ENCODE data around the gene FFAR1. TPM values are rescaled to one million over a fixed set of nuclear protein-coding genes. Genes with fewer than 3 reads are reported as not detected.

FFAR1 gene
- total and polyA plus RNA-seq, 3 donors from 2014 or later, result 0.26 to 0.81 (median 0.31) TPM

DNA sequence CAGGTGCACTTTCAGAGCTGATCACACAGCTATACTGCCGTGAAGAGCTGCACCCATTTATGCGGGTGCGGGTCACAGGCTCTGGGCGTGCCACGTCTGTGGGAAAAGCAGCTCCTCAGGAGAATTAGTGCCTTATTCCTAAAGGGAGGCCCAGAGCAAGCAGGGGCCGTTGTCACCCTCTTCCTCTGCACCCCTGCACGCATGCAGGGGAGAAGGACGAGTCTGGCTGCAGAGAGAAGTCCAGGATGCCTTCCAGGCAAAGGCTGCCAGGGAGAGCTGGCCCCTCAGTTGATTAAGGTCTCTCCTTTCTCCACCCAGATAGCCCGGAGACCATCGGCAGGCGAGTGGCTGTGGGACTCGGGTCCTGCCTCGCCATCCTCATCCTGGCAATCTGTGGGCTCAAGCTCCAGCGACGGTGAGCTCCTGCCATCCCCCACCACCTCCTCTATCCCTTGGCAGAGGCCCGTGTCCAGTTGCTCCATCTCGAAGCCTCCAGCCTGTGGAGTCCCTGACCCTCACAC lies 3.1 kb upstream of the FFAR1 start:
- Histone ChIP-seq H3K36me3 (ENCODE audit: low read depth, missing control alignments) (no peaks in the 10 kb centered on the region), H3K9me3 (no peaks in the 10 kb centered on the region), H3K4me1 (peaks cover 5% of the 10 kb centered on the region), H3K27ac (no peak overlapping the region), H3K27me3 (no peaks in the 10 kb centered on the region), H3K4me3 (no peak overlapping the region)
- intact Hi-C loops (cut with DNase I; ENCODE audit: low total_unique reads), result no loop called here
- WGBS, 2 donors, result 86 to 89% methylated on average over 15 to 17 of the region's 17 CpGs
- TF ChIP-seq, protein P1, sequence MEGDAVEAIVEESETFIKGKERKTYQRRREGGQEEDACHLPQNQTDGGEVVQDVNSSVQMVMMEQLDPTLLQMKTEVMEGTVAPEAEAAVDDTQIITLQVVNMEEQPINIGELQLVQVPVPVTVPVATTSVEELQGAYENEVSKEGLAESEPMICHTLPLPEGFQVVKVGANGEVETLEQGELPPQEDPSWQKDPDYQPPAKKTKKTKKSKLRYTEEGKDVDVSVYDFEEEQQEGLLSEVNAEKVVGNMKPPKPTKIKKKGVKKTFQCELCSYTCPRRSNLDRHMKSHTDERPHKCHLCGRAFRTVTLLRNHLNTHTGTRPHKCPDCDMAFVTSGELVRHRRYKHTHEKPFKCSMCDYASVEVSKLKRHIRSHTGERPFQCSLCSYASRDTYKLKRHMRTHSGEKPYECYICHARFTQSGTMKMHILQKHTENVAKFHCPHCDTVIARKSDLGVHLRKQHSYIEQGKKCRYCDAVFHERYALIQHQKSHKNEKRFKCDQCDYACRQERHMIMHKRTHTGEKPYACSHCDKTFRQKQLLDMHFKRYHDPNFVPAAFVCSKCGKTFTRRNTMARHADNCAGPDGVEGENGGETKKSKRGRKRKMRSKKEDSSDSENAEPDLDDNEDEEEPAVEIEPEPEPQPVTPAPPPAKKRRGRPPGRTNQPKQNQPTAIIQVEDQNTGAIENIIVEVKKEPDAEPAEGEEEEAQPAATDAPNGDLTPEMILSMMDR (IDR thresholded peaks at IDR 0.05), result no peak
- no peak for TF ChIP-seq POLR2A (IDR thresholded peaks at IDR 0.05)
- DNase-seq, result peak; percentile 3

DNA sequence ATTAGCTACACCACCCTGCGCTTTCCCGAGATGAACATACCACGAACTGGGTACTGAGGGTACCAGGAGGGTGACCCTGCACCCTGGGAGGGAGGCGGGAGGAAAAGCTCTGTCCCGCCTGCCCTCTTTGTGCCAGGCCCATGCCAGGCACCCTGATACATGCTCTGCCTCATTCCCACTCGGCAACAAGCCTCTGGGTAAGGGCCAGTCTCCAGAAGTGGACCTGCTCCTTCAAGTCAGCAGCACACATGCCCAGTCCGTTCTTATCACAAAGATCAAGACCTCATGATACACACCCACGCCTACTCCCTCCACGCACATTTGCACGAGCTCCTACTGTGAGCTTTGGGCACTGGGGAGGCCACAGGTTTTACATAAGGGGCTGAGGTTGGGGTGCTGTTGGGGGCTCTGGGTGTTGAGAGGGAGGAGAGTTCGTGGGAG lies 2.0 kb upstream of the FFAR1 start:
- 84 to 86% methylated on average over 7 to 11 of the region's 11 CpGs for WGBS, 2 donors
- Histone ChIP-seq H3K9me3 (no peaks in the 10 kb centered on the region), H3K27me3 (no peaks in the 10 kb centered on the region), H3K27ac (no peak overlapping the region), H3K4me3 (no peak overlapping the region), H3K4me1 (peaks cover 5% of the 10 kb centered on the region), H3K36me3 (ENCODE audit: low read depth, missing control alignments) (no peaks in the 10 kb centered on the region)
- intact Hi-C loops (cut with DNase I; ENCODE audit: low total_unique reads), result no loop called here
- DNase-seq, result peak; percentile 4
- TF ChIP-seq POLR2A (IDR thresholded peaks at IDR 0.05), result no peak
- TF ChIP-seq, protein P1 (IDR thresholded peaks at IDR 0.05), result no peak

DNA sequence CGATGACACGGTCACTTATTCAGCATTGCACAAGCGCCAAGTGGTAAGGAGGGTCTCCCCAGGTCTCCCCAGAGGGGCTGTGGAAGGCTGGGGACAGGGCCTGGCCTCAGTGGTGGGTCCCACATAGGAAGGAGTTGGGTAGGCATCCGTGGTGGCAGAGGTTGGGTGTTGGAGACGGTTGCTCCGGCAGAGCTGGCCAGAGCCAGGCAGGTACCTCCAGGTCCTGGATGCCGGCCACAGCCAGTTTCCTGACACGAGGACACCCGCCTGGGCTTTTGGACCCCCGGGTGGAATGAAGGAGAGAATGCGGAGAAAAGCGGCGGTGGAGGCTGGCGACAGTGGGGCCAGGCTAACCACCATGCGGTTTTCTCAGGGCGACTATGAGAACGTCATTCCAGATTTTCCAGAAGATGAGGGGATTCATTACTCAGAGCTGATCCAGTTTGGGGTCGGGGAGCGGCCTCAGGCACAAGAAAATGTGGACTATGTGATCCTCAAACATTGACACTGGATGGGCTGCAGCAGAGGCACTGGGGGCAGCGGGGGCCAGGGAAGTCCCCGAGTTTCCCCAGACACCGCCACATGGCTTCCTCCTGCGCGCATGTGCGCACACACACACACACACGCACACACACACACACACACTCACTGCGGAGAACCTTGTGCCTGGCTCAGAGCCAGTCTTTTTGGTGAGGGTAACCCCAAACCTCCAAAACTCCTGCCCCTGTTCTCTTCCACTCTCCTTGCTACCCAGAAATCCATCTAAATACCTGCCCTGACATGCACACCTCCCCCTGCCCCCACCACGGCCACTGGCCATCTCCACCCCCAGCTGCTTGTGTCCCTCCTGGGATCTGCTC lies 1.3 kb upstream of the FFAR1 start:
- 82 to 84% methylated on average over 27 to 28 of the region's 28 CpGs for WGBS, 2 donors
- Histone ChIP-seq H3K27ac (no peak overlapping the region), H3K4me1 (peaks cover 5% of the 10 kb centered on the region), H3K9me3 (no peaks in the 10 kb centered on the region), H3K36me3 (ENCODE audit: low read depth, missing control alignments) (no peaks in the 10 kb centered on the region), H3K27me3 (no peaks in the 10 kb centered on the region), H3K4me3 (no peak overlapping the region)
- no peak for TF ChIP-seq POLR2A (IDR thresholded peaks at IDR 0.05)
- TF ChIP-seq, protein P1 (IDR thresholded peaks at IDR 0.05), result no peak
- intact Hi-C loops (cut with DNase I; ENCODE audit: low total_unique reads), result no loop called here
- no peak for DNase-seq

DNA sequence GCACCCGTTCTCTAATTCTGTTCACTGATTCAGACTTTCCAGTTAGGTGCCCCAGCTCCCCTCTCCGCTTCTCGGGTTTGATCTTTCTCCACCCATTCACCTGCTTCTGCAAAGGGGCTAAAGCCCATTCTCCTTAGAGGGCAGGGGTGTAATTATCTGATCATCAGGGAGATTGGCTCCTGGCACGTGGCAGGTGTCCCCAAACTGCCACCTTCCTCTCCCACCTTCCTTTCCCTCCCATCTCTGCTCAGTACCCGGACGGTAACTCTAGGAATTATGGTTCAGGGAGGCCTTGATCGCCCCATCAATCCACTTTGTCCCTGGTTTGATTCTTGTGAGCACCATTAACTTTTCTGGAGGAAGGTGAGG lies 212 bp downstream of the FFAR1 start:
- TF ChIP-seq, protein P1 (IDR thresholded peaks at IDR 0.05), result no peak
- 85 to 90% methylated on average over 7 of the region's 7 CpGs for WGBS, 2 donors
- Histone ChIP-seq H3K4me1 (peaks cover 5% of the 10 kb centered on the region), H3K36me3 (ENCODE audit: low read depth, missing control alignments) (no peaks in the 10 kb centered on the region), H3K9me3 (no peaks in the 10 kb centered on the region), H3K4me3 (no peak overlapping the region), H3K27me3 (no peaks in the 10 kb centered on the region), H3K27ac (no peak overlapping the region)
- intact Hi-C loops (cut with DNase I; ENCODE audit: low total_unique reads), result no loop called here
- no peak for DNase-seq

Measured in testis (tissue), 3 donors.